ENCODE measurements around the gene CD70.
A peak's percentile ranks its signal among the peaks of the same experiment; 100 is the strongest.
"Not testable (repeated sequence)": the region's sequence is repeated elsewhere in the genome, so short reads cannot be mapped to it uniquely, and the experiment has no call there.

The CD70 gene, protein sequence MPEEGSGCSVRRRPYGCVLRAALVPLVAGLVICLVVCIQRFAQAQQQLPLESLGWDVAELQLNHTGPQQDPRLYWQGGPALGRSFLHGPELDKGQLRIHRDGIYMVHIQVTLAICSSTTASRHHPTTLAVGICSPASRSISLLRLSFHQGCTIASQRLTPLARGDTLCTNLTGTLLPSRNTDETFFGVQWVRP

DNA sequence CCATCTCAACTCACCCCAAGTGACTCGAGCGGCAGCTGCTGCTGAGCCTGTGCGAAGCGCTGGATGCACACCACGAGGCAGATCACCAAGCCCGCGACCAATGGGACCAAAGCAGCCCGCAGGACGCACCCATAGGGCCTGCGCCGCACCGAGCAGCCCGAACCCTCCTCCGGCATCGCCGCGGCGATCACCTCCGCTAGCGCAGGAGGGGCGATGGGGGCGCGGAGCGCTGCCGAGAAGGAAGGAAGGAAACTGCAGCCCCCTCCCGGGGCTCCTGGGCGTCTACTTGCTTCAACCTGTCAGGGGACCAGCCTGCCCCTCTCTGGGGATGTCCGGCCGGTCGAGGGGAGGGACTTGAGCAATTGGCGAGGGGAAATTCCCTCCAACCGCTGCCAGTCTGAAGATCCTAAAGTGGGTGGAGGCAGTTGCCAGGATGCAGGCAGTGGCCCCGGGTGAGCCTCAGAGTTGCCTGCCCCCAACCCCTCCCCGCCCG, at the start of gene CD70:
Gene CD70, minus strand, starts transcription at position 324 of the 493 bp plus-strand sequence. Its CDS starts 148 bp downstream, at position 176.
- FAIRE-seq = peak; percentile 85

DNA sequence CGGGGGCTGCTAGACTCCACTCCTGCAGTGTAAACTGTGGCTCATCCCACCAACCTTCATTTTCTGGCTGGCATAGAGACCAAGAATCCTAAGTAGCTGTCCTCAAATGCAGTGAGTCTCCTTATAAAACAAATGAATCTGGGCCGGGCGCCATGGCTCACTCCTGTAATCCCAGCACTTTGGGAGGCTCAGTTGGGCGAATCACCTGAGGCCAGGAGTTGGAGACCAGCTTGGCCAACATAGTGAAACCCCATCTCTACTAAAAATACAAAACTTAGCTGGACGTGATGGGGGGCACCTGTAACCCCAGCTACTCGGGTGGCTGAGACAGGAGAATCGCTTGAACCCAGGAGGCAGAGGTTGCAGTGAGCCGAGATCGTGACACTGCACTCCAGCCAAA, 49.4 kb upstream of the CD70 start:
- FAIRE-seq = not testable (repeated sequence)

More for the DNA sequence above, at the start of gene CD70:
- DNase-seq (ENCODE audit: low spot score) = peak; percentile 94

DNA sequence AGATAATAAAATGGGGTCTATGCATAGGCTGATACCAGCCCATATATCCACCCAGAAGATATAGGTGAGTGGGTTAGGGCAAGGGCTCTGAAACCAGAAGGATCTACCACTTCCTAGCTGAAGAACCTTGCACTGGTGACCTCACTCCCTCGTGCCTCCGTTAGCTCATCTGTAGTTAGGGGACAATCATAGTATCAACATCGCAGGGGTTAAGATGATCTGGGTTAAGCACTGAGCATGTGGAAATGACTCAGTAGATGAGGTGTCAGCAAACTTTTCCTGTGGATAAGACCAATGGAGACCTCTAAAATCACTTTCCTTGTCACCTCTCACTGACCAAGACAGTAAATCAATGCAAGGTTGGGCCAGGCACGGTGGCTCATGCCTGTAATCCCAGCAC, 48.5 kb upstream of the CD70 start:
- DNase-seq (ENCODE audit: low spot score) = peak; percentile 96
- peak; percentile 83 for FAIRE-seq

More for the DNA sequence above, 49.4 kb upstream of the CD70 start:
- DNase-seq (ENCODE audit: low spot score) = not testable (repeated sequence)

DNA sequence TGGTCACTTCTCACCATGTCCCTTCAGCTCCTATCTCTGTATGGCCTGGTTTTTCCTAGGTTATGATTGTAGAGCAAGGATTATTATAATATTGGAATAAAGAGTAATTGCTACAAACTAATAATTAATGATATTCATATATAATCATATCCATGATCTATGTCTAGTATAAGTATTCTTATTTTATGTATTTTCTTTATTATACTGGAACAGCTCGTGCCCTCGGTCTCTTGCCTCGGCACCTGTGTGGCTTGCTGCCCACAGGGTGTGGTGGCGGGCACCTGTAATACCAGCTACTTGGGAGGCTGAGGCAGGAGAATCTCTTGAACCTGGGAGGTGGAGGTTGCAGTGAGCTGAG, 42.5 kb upstream of the CD70 start:
- not testable (repeated sequence) for FAIRE-seq; DNase-seq (ENCODE audit: low spot score)

DNA sequence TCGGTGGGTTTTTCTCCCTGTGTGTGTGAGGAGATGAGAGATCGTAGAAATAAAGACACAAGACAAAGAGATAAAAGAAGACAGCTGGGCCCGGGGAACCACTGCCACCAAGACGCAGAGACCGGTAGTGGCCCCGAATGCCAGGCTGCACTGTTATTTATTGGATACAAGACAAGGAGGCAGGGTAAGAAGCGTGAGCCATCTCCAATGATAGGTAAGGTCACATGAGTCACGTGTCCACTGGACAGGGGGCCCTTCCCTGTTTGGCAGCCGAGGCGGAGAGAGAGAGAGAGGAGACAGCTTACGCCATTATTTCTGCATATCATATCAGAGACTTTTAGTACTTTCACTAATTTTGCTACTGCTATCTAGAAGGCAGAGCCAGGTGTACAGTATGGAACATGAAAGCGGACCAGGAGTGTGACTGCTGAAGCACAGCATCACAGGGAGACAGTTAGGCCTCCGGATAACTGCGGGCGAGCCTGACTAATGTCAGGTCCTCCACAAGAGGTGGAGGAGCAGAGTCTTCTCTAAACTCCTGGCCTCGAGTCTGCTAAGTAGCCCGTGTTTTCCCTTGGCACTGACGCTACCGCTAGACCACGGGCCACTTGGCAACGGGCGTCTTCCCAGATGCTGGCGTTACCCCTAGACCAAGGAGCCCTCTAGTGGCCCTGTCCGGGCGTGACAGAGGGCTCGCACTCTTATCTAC, 42.0 kb upstream of the CD70 start:
- peak; percentile 77 for FAIRE-seq
- DNase-seq (ENCODE audit: low spot score) = peak; percentile 83

DNA sequence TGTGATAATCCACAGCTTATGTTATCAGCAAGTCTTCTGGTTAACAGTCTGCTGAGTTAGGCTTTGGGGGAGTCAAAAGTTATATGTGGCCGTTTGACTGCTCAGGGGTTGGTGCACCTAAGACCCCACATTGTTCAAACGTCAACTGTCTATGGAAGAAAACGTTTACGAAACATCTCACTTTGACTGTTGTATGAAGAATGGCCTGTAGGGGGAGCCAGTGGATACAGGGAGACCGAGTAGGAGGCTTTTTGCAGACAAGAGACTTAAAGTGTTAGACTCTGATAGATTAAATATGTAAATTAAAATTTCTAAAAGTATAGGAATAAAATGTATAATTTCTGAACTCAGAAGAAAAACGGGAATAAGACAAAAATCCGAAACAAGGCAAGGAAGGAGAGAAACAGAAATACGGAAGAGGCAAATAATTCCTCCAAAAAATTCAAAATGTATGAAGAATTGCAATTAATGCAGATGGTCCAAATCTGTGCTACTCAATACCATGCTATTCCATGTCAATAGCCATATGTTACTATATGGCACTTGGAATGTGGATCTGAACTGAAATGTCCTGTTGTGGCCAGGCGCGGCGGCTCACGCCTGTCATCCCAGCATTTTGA, 41.2 kb upstream of the CD70 start:
- DNase-seq (ENCODE audit: low spot score) (peak; percentile 60), FAIRE-seq (peak; percentile 84)

DNA sequence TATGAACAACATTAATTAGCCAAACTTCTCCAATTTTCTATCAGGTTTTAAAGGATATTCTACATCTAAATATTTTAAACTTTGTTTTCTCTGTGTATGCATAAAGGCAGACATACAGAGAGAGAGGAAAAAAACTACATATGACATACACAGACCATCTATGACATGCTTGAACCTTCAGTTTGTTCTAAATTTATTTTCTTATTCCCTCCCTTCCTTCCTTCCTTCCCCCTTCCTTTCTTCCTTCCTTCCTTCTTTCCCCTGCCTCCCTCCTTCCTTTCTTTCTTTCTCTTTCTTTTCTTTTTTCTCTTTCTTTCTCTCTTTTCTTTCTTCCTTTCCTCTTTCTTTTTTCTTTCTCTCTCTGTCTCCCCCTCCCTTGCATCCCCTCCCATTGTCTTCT, 35.8 kb upstream of the CD70 start:
- FAIRE-seq (no peak), DNase-seq (ENCODE audit: low spot score) (no peak)

DNA sequence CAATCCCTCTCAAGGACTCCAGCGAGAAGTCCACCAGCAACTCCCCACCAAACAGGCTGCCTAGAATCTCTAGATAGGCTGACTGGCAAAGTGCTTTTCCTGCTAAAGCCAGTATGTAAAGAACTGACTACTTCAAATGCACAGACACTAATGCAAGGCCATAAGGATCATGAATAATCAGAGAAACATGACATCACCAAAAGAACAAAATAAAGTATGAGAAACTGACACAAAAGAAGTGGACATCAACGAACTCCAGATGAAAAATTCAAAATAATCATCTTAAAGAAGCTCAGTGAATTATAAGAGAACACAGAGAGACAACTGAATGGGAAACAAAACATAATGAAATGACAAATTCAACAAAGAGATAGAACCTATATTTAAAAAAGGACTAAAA, 26.4 kb upstream of the CD70 start:
- no peak for FAIRE-seq
- DNase-seq (ENCODE audit: low spot score) = no peak

DNA sequence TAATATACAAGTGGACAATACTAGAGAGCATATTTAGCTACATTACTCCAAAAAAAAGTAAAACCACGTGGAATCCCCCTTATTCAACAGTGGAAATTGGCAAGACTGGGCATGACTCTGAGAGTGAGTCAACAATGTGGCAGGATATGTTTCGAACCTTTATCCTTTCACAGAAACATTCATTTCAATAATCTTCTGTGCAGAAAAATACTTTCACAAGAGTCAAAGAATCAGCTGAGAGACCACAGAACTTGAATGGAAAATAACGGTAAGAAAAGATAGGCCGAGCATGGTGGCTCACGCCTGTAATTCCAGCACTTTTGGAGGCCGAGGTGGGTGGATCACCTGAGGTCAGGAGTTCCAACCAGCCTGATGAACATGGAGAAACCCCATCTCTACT, 25.1 kb upstream of the CD70 start:
- FAIRE-seq (peak; percentile 85), DNase-seq (ENCODE audit: low spot score) (peak; percentile 42)

DNA sequence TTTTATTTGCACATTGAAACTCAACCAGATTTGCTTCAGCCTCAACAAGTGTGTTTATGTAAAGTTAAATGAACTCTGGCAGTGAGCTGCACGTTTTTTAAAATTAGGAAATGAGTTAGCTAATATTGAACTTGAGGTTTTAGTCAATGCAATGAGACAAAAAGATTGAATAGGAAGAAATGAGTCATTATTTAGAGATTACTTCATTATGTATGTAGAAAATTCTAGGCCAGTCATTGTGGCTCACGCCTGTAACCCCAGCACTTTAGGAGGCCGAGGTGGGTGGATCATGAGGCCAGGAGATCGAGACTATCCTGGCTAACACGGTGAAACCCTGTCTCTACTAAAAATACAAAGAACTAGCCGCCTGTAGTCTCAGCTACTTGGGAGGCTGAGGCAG, 22.8 kb upstream of the CD70 start:
- peak; percentile 65 for DNase-seq (ENCODE audit: low spot score)
- peak; percentile 57 for FAIRE-seq

DNA sequence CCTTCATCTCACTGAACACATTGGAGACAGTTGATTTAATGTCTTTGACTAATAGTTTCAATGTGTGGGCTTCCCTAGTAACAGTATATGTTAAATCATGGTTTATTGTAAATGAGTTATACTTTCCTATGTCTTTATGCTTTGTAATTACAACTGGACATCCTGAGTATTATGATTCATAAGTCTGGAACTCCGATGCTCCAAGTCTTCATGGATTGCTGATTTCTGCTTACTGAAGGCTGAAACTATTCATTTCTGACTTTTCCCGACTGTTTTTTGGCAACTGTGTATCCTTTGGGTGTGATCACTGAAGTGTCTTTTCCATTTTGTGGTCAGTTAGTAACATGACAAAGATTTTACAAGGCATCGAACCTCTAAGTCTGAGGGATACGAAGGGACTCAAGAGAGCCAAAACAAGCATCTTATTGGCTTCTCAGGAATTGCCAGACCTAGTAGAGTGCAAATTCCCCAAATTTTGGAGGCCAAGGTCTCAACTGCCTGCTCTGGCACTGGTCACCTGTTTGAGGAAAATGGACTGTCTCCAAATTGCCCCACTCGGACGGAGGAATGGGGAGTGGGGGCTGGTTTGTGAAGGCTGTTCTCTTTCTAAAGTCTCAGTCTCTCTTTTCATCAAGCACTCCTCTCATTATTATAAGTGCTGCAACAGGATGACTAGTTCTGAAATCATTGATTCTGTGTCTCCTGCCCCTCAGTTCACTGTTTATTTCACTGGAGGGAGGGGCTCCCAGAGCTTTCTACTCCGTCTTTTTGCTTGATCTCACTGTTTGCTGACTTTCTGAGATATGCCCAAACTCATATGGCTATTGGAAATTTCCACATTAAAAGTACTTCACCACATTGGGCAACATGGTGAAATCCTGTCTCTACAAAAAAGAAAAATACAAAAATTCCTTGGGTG, 20.2 kb upstream of the CD70 start:
- FAIRE-seq (peak; percentile 100), DNase-seq (ENCODE audit: low spot score) (peak; percentile 100)

DNA sequence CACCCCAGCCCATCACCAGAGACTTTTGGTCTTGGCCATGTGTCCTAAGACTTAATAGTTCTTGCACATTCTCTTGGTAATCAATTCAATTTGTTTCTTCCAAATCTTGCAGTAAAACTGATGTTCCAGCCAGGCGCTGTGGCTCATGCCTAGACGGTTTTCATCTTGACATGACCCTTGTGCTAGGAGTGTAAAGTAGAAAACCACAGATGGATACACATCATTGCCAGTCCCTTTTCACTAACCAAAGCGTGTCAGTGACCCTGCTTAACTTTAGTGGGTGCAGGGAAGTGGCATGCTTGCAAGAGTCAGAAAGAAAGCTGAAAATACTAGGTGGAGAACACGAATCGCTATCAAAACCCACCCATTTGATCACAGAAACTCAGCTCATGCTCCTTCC, 18.0 kb upstream of the CD70 start:
- FAIRE-seq (peak; percentile 98), DNase-seq (ENCODE audit: low spot score) (peak; percentile 91)

DNA sequence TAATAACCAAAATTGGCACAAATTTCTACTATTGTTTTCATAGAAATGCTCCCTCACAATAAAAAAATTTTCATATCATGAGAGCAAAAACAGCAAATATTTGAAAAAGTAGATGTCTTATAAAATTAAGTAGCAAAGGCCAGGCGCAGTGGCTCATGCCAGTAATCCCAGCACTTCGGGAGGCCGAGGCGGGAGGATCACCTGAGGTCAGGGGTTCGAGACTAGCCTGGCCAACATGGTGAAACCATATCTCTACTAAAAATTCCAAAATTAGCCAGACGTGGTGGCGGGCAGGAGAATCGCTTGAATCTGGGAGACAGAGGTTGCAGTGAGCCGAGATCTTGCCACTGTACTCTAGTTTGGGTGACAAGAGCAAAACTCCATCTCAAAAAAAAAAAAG, 17.2 kb upstream of the CD70 start:
- FAIRE-seq; DNase-seq (ENCODE audit: low spot score): not testable (repeated sequence)

DNA sequence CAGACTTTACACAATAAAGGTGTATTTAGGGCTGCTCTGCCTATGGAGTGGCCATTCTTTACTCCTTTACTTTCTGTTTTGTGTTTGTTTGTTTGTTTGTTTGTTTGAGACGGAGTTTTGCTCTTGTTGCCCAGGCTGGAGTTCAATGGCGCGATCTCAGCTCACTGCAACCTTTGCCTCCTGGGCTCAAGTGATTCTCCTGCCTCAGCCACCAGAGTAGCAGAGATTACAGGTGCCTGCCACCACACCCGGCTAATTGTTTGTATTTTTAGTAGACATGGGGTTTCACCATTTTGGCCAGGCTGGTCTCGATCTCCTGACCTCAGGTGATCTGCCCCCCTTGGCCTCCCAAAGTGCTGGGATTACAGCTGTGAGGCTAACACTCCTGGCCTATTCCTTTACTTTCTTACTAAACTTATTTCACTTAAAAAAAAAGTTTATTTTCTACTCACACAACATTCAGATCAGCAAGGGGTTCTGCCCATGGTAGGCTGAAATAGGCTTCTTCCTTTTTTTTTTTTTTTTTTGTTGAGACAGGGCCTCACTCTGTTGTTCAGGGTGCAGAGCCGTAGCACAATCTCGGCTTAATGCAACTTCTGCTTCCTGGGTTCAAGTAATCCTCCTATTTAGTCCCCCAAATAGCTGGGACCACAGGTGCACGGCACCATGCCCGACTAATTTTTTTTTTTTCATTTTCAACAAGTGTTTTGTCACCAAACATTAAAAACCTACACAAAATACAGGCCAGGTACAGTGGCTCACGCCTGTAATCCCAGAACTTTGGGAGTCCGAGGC, 15.5 kb upstream of the CD70 start:
- FAIRE-seq; DNase-seq (ENCODE audit: low spot score): not testable (repeated sequence)

DNA sequence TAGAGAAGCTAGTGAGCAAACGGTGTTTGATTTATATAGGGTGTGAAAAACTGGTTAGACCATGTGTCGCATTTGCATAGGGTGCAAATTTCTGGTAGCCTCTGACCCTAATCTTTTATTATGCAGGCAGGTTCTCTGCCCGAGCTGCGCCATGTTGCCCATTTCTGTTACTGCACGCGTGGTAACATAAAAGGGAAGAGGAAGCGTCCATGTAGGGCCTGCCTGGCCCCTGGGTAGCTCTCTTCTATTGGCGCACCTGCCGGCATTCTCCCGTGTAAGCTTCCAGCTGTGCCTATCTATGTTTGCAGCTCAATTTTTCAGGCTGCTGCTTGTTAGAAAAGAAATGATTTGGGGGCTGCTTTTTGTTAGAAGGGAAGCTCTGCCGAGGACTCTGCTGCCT, 14.0 kb upstream of the CD70 start:
- no peak for FAIRE-seq
- DNase-seq (ENCODE audit: low spot score) = no peak

DNA sequence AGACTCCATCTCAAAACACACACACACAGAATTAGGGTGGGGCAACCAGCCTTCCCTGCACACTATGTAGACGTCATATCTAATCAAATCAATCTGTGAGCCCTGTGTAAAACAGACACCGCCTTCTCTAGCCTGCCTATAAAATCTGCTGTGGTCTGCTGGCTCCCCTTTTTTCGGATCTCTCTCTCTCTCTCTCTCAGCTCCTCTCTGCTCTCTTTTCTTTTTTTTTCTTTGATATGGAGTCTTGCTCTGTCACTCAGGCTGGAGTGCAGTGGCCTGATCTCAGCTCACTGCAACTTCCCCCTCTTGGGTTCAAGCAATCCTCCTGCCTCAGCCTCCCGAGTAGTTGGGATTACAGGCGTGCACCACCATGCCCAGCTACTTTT, 11.8 kb upstream of the CD70 start:
- DNase-seq (ENCODE audit: low spot score) (no peak), FAIRE-seq (no peak)

DNA sequence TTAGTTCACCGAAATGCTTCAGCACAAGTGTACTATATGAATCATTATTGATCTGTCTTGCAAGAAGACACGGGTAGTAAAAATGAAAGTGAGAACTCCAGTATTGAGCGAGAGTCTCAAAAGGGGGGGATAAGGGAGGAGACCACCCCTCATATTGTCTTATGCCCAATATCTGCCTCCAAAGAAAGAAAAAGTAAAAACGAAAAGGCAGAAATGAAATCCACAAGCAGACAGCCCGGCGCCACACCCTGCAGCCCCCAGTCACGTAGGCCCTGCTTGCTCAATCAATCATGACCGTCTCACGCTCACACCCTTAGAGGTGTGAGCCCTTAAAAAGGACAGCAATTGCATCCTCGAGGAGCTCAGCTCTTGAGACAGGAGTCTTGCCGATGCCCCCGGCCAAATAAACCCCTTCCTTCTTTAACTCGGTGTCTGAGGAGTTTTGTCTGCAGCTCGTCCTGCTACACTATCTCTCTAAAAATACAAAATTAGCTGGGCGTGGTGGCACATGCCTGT, 10.6 kb upstream of the CD70 start:
- FAIRE-seq (peak; percentile 67), DNase-seq (ENCODE audit: low spot score) (peak; percentile 73)

DNA sequence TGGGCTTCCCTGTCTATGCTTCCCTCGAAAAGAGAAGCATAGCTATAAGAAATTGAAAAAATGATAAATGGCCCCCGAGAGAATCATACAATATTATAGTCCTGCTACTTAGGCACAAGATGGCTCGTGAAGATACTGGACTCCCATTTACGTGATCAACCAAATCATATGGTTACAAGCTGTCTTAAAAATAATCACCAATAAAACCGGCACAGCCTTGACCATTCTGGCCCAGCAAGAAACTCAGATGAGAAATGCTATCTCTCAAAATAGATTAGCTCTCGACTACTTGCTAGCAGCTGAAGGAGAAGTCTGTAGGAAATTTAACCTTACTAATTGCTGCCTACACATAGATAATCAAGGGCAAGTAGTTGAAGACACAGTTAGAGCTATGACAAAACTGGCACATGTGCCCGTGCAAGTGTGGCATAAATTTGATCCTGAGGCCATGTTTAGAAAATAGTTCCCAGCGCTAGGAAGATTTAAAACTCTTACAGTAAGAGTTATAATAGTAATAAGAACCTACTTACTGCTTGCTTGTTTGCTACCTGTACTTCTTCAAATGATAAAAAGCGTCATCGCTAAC, 10.1 kb upstream of the CD70 start:
- FAIRE-seq; DNase-seq (ENCODE audit: low spot score): not testable (repeated sequence)

DNA sequence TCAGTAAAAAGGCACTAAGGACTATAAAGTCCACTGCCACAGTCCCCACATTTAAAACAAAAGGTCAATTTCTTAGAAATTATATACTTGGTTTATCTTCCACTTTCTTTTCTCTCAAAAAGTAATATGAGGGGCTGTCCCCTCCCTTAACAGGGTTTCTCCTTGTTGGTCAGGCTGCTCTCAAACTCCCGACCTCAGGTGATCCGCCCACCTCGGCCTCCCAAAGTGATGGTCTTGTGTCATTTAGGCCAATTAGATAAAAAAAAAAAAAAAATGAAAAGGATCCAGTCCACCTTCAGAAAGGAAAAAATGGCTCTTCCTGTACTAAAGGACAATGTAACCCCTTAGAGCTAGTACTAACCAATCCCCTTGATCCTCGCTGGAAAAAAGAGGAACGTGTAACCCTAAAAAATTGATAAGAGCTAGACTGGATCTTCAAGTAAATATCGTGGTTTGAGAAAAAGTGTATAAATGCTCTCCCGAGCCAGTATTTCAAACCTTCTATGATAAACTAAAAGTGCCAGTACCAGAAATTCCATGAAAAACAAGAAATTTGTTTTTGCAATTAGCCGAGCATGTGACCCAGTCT, 9.0 kb upstream of the CD70 start:
- FAIRE-seq (no peak), DNase-seq (ENCODE audit: low spot score) (no peak)
